GOT3 (cell line): ENCODE measurements around the gene CHPF.

Experiments used
- DNase-seq: peaks from one replicate; lab custom pipeline; 2025; ENCODE audit warnings: mixed read lengths; lab: John Stamatoyannopoulos, UW

Gene CHPF

DNA sequence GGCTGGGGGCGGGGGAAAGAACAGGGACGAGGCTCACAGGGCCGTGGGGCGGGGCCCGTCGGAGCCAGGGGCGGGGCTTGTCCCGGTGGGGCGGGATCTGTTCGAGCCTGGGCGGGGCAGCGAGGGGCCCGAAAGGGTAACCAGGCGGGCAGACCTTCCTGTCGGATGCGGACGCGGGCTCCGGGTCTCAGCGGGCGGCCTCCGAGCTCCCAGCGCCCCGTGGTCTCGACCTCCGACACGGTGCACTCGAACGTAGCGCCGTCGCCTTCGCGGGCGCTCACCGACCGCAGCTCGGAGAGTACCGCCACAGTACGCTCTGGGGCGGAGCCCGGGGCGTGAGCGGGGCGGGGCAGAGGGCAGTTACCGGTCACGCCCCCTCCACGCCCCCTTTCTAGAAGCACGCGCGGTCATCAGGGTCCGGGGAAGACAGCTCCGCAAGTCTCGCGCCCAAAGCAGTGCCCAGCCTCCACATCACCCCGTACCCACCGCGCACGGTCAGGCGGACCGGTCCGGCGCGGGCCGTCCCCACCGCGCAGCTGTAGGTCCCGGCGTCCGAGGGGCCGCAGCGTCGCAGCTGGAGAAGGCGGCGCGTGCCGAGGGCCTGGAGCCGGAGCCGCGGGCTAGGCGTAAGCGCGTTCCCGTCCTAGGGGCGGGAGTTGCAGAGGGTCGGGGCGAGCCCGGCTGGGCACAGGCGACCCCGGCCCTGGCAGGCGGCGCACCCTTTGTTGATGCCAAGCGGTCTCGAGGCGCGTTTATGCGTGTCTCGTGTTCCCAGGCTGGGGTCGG lies 9.0 kb upstream of the CHPF start:
- DNase-seq = peak; percentile 86

DNA sequence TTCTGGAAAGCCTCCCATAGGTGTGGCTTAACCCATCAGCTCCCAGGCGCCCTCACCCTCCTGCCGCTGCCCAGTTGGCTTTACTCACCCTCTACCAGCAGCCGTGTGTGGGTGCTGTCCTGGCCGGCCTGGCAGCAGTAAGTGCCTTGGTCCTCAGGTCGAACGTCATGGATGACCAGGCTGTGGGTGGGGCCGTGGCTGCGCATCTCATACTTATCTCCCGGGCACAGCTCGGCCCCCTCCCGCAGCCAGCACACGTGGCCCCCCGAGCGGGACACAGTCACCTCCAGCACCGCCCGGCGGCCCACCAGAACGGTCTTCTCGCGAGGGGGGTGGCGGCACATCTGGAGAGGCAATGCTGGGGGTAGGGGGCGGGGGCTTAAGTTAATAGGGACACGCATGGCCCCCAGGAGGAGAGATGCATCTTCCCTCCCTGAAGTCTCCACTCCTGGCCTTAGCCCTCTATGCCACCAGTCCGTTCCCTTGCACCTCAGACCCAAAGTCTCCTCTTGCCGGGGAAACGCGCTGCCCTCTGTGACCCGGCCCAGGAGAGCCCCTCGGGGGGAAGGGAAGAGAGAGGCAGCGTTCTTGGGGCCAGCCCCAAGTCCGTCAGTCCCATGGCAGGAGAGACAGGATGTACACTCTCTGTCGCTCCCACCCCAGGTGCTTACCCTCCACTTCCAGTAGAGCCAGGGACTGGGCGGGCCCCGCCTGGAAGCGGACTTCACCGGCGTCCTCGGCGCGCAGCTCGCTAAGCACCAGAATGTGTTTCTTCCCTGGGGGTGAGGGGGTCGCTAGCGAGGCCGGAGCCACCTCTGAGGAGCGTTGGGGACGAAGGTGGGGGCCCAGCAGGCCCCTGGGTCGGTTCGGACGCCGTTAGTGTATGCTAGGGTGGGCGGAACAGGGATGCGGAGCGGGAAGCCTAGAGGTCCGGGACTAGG lies 8.1 kb upstream of the CHPF start:
- no peak for DNase-seq

DNA sequence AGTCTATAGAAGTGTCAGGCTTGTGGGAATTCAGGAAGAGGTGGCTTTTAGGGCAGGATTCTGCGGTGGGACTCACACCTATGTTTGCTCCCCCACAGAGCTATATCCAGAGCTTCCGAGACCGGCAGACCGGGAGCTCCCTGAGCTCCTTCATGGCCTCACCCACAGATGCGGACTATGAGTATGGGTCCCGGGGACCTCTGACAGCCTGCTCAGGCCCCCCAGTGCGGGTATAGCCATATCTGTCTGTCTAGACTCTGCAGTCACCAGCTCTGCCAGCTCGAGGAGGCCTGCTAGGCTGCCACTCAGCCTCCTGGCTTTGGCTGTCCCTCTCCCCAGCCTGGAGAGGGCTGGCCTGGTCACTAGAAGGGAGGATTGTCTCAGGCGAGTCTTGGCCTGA lies 6.0 kb upstream of the CHPF start:
- DNase-seq = no peak

DNA sequence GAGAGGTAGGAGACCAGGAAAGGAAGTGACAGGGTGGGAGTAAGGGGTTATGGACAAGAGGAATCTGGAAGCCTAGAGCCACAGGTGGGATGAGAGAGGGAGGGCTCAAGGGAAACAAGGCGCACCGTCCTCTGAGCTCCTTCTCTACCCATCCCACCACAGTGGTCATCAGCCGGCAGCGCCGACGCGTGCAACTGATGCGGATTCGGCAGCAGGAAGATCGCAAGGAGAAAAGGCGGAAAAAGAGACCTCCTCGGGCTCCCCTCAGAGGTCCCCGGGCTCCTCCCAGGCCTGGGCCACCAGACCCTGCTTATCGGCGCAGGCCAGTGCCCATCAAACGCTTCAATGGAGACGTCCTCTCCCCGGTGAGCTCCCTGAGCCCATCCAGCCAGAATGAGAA lies 5.4 kb upstream of the CHPF start:
- DNase-seq = no peak

DNA sequence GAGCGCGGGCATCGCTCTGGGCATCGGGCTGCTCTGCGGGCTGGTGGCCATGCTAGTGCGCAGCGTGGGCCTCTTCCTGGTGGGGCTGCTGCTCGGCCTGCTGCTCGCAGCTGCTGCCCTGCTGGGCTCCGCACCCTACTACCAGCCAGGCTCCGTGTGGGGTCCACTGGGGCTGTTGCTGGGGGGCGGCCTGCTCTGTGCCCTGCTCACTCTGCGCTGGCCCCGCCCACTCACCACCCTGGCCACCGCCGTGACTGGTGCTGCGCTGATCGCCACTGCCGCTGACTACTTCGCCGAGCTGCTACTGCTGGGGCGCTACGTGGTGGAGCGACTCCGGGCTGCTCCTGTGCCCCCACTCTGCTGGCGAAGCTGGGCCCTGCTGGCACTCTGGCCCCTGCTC lies 4.0 kb upstream of the CHPF start:
- DNase-seq = no peak

DNA sequence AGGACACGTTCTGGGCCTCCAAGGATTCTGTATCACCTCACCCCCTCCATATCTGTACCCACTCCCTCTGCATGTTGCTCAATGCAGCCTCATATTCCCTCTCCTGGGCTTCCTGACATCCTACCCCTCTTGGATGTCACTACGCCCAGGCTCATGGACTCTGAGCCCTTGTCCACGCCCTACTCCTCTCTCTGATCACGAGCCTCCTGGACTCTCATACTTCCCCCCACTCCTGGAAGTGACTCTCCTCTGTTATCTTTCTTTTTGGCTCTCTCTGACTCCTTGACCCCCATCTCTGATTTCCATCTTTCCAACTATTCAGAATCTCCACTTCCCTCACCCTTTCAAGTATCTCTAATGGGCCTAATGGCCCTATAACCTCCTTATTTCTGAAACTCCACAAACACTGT lies 2.3 kb upstream of the CHPF start:
- DNase-seq = no peak

DNA sequence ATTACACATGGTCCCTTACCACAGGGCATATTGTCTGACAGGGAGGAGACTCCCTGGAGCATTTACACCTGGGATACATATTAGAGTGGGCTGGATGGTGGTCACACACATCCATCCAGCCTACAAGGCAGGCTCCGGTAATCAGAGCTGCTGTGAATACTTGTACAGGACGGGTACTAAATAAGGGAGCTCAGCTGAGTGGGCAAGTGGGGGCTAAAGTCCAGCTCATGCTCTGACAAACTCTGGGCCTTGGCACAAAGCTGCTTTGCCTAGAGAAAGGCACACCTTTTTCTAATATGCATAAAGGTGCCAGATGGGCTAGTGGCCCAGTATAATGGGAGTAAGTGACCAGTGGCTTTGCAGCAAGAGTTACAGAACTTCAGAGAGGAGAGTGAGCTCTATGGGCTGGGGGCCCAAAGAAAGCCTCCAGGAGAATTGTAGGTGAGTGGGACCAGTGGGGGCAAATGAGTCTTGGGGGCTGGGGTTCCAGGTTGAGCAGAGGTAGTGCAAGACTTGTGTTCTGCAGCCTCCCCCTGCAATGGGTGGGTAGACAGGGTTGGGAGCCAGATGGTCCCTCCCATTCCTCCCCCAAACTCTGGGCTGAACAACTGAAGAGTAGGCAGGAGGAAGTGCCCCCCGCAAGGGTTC lies 1.8 kb upstream of the CHPF start:
- no peak for DNase-seq

DNA sequence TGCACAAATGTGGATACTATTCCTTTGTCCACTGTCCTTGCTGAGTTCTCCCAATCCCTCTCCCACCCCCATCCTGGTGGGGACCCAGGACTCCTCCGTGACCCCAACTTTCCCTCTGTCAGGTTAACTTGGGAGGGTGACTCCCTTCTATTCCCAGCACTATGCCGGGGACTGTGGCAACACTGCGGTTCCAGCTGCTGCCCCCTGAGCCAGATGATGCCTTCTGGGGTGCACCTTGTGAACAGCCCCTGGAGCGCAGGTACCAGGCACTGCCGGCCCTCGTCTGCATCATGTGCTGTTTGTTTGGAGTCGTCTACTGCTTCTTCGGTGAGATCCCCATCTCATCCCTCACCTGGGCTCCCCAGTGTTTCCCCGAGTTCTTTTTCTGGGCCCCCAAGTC lies 958 bp upstream of the CHPF start:
- DNase-seq = no peak

DNA sequence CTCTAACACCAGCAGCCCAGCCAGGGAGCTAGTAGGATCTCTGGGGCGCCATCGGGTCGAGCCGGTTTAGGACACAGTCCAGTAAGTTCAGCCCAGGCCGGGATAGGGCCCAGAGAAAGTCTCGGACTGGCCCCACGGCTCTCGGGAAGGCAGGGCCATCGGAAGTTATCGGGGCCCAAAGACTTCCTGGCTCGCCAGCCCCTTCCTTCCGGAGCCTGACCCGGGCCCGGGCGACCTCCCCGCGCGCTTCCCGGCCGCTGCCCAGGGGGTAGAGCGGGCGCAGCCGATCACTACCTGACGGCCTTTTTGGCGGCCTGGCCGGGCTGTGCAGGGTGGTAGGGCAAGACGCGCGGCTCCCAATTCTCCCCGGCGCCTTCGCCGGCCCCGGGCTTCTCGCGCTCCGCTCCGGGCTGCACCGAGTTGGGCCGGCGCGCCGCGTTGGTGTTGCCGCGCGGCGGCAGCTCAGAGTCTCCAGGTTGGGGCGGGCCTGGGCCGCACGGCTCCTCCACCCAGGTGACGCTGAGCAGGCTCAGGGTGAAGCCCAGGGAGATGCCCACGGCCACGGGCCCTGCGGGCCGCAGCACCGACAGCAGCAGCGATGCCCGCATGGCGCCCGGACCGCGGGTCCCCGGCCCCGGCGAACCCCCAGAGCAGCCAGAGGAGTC lies 546 bp downstream of the CHPF start:
- DNase-seq = no peak

DNA sequence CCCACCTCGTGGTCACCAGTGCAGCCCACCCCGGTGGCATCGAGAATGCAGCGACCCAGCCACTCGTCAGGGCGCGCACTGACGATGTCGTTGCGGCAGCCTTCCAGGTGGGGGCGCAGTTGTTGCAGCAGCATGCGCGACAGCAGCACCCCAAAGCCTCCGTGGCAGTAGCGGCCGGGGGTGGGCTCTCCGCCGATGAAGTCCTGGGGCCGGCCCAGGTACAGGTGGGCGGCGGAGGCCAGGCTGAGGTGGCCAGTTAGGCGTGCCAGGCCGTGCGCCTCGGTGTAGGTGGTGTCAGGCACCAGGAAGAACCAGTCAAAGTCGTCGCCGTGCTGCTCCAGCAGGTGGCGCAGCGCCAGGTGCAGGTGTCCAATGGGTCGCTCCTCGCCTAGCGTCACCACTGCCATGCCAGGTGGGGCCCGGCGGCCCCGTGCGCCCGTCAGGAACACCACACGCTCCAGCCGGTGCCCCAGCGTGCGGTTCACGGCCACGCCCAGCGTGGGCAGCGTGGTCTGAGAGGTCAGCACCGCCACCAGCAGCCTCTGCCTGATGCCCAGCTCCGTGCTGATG lies 1.9 kb downstream of the CHPF start:
- DNase-seq = no peak

DNA sequence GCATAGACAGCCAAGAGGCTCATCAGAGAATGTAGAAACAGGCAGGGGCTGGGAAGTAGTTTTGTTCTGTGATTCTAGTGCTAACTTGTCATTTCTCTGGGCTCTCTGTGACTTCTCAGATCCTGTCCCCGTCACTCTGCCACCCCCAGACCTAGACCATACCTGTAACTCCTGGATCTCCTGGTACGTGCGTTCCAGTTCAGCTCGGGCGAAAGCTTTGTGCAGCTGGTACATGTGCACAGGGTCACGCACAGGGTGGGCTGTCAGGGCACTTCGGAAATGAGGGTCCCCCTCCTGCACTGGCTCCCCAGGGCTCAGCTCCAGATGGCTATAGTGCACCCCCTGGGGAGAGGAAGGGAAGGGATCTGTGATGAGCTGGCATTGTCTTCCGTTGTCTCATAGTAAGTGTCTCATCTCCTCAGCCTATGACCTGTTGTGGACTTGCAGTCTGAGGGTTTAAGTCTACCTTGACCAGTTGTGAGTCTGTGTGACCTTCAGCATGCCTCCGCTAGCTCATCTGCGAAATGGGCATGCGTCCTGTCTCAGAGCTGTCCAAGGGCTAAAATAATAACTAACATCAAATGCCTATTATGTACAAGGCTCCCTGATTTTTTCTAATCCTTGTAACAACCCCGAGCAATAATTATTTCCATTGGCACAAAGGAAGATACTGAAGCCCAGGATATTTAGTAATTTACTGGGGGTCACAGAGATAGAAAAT lies 2.7 kb downstream of the CHPF start:
- no peak for DNase-seq

DNA sequence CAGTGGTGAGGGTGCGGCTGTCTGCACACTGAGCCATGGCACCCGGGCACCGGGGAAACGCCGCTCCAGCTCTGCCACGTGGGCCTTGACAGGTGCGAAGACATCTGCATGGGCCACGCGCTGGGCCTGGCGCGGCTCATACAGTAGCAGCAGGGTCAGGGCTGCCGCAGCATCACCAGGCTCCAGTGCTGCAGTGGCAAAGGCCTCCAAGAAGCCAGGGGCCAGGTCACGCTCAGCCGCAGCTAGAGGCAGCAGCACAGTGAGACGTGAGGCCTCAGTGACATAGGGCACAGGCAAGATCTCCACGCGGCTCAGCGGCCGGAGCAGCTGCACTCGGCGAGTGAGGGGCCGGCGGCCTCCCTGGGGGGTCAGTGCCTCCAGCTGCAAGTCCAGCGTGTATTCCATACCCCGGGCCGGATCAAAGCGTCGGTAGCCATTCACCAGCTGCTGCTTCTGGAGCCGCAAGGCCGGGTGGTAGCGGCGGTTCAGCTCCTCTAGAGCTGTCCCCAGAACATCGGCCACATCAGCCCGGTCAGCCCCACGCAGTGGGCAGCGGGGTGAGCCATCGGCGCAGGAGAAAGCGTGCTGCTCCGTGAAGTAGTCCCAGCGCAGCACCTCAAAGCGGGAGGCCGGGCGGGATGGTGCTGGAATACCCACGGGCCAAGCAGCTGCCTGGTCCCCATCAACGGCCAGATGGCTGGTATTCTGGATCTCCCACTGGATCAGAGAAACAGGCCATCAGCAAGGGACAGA lies 3.5 kb downstream of the CHPF start:
- DNase-seq = no peak

DNA sequence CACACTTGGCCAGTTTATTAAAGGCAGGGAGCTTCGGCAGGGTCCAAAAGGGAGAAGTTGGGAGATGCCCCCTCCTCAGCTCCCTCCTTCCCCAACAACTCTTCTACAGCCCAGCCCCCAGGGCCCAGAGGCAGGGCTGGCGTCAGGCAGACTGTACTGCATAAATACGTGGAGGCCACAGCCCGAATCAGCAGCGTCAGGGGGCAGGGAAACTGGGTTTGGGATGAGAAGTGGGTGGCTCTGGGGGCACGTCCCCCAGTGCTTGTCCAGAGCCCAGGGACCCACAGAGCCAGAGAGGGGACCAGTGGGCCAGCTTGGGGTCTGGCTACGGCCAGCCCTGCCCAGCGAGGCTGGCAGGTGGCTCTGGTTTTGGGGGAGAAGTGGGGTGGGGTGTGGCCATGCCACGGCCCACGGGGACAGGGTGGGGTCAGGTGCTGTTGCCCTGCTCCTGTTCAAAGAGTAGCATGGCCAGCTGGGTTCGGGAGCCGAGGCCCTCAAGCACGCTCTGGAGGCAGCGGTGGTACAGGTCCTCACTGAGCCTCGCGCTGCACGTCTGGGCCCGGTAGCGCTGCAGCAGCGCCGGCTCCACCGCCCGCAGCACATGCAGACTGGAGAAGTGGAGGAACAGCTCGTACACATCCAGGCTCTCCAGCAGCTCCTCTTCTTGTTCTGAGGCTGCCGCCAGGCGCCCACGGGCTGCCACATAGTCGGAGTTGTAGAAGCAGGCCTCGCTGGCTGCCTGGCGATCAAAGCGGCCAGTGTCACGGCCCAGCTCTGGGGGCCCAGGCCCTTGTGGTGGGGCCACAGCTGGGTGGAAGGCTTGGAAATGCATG lies 4.4 kb downstream of the CHPF start:
- DNase-seq = no peak

DNA sequence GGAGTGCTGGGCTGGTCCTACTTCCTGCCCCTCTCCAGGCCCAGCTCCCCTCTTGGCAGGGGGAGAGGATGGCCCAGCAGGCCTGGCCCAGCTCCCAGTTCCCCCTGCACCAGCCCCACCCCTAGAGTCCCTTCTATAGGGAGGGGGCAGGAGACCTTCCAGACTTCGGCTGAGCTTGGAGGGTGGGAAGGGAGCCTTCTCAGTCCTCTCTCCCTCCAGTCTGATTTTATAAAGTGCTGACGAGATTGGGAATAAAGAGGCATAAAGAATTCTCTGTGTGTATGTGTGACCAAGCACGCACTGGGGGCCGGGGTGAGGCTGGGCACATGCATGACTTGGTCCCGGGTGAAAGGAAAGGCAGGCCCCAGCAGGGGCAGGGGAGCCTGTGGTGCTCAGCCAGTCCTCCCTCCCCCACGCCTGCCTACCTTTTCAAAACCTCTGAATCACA lies 5.1 kb downstream of the CHPF start:
- DNase-seq = no peak

DNA sequence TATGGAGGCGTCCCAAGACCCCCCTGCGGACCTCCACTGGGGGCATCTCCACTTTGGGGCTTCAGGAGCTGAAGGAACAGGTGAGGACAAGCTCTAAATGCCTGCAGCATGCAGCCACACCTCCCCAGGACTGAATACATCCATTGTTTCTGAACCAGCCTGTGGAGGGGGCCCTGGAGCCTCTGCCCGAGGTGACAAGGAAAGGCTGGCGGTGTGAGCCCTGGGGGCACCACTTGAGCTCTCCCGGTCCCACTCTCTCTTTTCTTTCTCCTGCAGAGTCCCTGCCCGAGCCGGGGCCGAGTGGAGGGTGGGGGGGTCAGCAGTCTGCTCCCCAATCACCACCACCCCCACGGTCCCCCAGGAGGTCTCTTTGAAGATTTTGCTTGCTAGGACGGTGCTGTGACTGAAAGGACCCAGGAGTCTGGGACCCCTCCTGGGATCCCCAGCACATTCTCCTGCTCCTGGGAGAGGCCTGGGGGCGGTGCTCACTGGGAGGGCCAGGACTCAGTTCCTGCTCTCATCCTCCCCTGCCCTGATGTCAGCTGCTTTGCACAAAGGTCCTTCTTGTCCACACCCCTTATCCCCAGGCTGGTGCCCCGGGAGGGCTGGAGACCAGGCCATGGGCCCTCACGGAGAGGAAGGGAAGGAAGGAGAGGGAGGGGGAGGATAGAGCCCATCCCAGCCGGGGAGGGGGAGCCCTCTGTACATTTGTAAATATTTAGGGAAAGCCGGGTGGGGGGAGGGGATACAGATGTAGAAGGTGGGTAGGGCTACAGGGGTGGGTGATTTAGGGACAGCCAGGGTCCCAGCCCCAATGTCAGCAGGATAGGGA lies 5.7 kb downstream of the CHPF start:
- no peak for DNase-seq

DNA sequence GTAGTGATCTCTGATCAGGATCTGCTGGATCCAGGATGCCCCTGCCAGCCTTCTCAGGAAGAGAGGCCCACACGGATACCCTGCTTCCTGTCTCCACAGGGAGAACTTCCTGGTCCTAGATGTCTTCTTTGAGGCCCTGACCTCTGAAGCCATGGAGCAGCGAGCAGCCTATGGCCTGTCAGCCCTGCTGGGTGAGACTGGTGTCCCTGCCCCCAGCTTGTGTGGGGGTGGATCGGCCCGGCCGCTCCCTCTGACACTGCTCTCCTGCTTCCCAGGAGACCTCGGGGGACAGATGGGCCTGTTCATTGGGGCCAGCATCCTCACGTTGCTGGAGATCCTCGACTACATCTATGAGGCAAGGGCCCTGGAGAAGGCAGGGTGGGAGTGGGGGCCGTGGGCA lies 6.6 kb downstream of the CHPF start:
- no peak for DNase-seq

DNA sequence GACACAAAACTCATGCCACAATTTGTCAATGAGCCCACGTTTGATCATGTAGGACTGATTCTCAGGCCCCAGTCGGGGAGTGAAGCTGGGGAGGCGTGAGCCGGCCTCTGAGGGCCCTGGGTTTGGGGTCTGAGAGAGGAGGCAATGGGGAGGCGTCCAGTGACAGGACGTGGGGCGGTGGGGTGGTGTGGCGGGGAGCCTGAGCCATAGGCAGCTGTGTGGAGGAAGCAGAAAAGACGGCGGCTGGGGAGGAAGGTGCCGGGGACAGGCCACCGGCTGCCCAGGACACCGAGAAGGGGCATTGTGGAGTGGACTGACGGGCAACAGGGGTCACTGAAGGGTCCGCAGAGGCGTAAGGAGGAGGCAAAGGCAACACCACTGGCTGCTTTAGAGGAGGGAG lies 7.2 kb downstream of the CHPF start:
- DNase-seq = no peak

DNA sequence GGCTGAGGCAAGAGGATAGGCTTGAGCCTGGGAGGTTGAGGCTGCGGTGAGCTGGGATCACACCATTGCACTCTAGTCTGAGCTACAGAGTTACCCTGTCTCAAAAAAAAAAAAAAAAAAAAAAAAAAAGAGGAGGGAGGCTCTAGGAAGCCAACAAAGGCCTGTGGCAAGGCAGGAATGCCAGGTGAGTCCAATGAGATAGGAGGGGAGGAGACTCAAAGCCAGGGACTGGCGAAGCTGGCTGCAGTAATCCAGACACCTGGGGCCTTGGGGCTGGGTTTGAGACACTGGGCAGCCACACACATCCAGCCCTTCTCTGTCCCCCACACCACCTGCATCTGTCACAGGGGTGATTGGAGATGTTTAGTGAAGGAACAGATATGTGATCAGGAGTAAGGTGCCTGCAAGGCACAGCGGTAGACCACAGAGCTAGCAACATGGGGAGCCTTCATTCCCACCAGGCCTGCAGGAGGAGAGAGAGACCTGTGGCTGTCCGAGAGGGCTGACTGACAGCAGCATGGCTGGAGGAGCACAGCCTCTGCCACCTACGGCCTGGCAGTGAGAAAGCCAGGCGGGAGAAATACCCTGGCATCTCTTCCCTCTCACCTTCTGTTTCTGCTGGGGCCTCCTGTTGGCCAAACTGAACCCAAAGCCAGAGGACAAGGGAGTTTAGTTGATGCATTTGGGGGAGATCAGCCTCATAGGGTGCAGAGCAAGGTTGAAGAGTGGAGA lies 9.5 kb downstream of the CHPF start:
- DNase-seq = no peak
